ENCODE results near the gene LGALS1.

Gene LGALS1

GRCh38 chr22:37664249-37665101 is 11.0 kb upstream of the LGALS1 start:
- no peak for DNase-seq

GRCh38 chr22:37665487-37665886 is 9.9 kb upstream of the LGALS1 start:
- no peak for DNase-seq

DNA sequence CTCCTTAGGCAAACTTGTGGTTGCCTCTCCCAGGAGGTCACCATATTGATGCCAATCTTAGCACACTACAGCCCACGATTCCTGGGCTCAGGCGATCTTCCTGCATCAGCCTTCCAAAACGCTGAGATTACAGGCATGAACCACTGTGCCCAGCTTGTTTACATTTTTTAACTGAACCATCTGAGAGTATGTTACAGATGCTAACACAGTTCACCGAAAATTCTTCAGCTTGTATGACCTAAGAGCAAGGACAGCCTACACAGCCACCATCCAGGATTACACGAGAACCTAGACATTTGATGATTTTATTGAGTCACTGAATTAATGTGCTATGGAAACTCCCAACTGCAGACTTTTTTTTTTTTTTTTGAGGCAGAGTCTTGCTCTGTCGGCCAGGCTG is 5.8 kb upstream of the LGALS1 start:
- DNase-seq: no peak

DNA sequence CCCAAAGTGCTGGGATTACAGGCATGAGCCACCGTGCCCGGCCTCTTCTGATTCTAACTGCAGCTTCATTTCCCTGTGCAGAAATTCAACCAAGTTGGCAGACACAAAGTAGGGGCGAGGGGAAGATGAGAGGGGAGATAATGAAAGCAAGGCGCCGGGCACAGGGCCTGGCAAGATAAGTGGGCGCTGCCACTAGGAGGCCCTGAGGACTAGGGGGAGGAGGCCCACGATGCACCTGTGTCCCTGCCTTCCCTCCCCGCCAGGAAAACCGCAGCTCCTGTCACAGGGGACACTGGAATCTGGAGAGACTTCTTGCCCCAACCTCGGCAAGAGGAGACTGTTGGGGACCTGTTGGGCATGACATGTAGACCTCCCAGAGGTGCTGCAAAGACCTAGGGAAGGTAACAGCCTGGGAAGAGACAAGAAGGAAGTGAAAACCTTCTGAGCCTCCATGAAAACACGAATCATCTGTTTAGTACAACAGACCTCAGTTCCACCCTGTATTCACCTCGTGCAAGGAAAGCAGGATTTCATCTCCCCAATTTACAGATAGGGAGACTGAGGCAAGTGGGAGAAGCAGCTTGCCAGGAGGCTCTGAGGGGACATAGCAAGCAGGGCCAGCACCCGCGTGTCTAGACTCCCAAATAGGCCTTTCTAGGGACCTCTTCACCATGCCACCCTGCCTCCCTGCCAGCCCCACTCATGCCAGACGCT is 3.1 kb upstream of the LGALS1 start:
- peak; percentile 28 for DNase-seq

- DNase-seq: no peak
Measured at GRCh38 chr22:37672920-37673455, 2.4 kb upstream of the LGALS1 start.

- DNase-seq: no peak
Measured at GRCh38 chr22:37674248-37674647, 1.2 kb upstream of the LGALS1 start.

DNA sequence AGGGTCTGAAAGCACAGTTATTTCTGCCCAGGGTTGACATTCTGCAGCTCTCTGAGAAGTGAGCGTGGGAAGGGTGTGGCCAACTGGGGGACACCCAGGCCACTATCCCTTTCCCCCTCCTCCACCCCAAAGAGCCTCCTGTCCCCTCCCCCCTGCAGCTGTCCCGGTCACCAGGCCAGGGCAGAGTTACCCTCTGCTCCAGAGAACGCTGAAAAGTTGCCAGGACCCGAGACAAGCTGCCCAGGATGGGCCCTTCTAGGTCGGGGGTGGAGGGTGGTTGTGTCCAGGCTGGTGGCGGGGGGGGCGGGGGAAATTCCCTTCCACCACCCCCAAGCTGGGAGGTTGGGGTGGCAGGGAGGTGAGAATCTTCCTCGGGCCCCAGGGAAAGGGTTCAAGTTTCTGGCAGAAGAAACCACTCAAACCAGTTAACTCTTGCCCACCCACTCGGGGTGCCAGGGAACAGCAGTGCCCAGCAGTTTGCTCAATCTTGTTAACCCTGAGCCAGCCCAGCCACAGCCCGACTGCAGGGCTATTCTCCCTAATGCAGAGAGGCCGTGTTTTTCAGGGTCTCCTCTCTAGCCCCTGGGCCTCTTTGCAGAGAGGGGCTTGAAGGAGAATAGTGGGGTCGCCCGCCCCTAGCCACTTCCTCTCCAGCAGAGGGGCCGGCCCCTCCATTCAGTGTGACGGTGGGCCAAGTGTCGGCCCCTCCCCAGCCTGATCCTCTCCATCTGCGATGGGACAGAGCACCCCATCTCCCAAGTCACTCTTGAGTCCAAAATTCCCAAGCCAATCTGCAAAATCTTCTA is 697 bp downstream of the LGALS1 start:
- peak; percentile 54 for DNase-seq

DNA sequence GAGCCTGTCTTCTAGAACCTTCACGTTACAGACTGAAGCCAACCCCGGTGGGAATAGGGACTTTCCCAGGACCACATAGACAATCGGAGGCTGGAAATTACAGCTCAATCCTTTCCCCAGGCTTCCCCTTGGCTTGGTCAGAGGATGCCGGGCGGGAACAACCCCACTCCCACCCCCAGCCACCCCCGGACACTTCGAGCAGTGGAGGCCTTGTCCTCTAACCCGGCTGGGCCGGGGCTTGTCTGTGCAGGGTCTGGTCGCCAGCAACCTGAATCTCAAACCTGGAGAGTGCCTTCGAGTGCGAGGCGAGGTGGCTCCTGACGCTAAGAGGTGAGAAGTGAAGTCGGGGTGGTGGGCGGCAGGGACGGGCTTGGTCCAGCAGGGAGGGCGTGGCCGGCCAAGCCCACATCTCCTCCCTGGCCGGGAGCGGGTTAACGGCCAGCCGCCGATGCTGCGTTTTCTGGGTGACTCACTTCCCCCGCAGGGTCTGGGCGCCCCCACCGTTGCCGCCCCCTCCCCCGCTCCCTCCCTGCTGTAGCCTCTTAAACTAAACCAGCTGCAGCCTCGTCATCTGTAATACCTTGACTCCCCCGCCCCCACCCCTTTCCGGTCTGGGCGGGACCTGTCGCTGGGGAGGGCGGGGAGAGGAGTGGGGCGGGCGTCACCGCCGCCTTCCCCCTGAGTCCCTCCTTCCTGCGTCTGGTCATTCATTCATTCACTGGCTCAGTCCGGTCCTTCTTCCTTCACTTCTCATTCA is 1.5 kb downstream of the LGALS1 start:
- peak; percentile 95 for DNase-seq

DNA sequence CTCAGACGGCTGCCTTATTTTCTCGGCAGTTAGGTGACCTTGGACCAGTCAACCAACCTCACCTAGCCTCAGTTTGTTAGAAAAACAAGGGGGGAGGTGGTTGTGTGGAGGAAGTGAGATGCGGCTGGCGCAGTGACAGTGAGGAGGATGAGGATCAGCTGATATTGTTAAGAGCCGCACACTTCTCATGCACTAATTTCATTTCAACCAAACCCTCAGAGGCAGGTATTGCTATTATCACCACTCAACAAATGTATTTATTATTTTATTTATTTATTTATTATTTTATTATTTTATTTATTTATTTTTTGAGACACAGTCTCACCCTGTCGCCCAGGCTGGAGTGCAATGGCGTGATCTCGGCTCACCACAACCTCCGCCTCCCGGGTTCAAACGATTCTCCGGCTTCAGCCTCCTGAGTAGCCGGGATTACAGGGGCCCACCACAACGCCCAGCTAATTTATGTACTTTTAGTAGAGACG is 2.1 kb downstream of the LGALS1 start:
- no peak for DNase-seq

- no peak for DNase-seq
Measured at GRCh38 chr22:37678372-37678771, 2.9 kb downstream of the LGALS1 start.

DNA sequence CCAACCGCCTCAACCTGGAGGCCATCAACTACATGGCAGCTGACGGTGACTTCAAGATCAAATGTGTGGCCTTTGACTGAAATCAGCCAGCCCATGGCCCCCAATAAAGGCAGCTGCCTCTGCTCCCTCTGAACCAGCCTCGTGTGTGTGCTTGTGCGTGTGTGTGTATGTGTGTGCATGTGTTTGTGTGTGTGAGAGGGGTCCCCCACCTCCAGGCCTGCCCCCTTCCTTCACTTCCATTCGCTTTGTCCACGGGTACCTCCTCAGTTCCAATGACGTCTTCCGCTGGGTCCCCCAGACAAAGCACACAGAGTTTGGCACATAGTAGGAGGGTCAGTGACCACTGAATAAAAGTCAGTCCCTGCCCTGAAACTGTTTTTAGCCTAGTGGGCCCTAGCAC is 4.2 kb downstream of the LGALS1 start:
- no peak for DNase-seq

DNA sequence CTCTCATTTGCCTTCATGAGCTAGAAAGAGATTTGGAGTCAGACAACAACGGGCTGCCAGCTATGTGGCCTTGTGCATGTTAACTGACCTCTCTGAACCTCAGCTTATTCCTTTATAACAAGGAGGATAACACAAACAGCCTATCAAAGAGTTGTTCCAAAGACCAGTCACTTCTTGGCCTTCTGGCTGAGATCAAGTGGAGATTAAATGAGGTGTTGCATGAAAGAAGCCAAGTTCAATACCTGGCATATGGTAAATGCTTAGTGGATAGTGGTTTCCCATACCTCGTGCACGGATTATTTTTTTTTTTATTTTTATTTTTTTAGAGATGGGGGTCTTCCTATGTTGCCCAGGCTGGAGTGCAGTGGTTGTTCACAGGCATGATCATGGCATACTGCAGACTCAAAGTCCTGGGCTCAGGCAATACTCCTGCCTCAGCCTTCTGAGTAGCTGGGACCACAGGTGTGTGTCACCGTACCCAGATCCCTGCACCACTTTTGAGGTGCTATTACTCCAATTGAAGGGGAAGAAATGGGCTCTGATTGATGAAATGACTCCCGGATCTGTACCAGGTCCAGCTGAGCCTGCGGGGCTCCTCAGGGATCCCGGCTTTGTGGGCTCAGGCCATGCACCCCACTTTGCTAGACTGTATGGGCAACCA is 4.9 kb downstream of the LGALS1 start:
- no peak for DNase-seq

GRCh38 chr22:37681001-37681424 is 5.6 kb downstream of the LGALS1 start:
- DNase-seq: no peak

GRCh38 chr22:37681556-37682049 is 6.2 kb downstream of the LGALS1 start:
- peak; percentile 82 for DNase-seq

- no peak for DNase-seq
Measured at GRCh38 chr22:37684803-37685615, 9.6 kb downstream of the LGALS1 start.

GRCh38 chr22:37686002-37686982 is 10.9 kb downstream of the LGALS1 start, which contains the start of gene NOL12:
Gene NOL12 (plus strand): TSS chr22:37686343. CDS start chr22:37686393, 50 bp downstream.
- peak; percentile 87 for DNase-seq

- no peak for DNase-seq
Measured at GRCh38 chr22:37690407-37690806, 15.0 kb downstream of the LGALS1 start.

GRCh38 chr22:37690901-37691504 is 15.6 kb downstream of the LGALS1 start:
- DNase-seq: no peak

Measured in CD4-positive, alpha-beta T cell treated with Interleukin-17A for 1 hour (primary cell).